Activated CD8-positive, alpha-beta memory T cell treated with anti-CD3 and anti-CD28 coated beads for 36 hours (primary cell): ENCODE results near the gene KDF1. TPM values are rescaled to one million over a fixed set of nuclear protein-coding genes. Genes with fewer than 3 reads are reported as not detected.

ENCODE experiments used
- CTCF ChIA-PET: fragments of 350-600 bp; sonication (Branson Sonifier 250); formaldehyde crosslinking; loops from one replicate; lab custom pipeline; 2021; ENCODE audit warnings: antibody characterized with exemption; lab: Charles Lee
- POLR2A ChIA-PET: fragments of 350-600 bp; sonication (Branson Sonifier 250); formaldehyde crosslinking; loops from one replicate; lab custom pipeline; 2021; ENCODE audit warnings: antibody characterized with exemption; lab: Charles Lee
- total RNA-seq, 2 experiments: library from RNA; stranded (reverse); gene quantifications; one replicate each; pipeline ENCODE4 v1.2.3, GENCODE V29; 2021

KDF1 gene, protein sequence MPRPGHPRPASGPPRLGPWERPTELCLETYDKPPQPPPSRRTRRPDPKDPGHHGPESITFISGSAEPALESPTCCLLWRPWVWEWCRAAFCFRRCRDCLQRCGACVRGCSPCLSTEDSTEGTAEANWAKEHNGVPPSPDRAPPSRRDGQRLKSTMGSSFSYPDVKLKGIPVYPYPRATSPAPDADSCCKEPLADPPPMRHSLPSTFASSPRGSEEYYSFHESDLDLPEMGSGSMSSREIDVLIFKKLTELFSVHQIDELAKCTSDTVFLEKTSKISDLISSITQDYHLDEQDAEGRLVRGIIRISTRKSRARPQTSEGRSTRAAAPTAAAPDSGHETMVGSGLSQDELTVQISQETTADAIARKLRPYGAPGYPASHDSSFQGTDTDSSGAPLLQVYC
- under 1 TPM in 1 of 2 experiments, not detected in 1; 0.15 TPM for total RNA-seq

DNA sequence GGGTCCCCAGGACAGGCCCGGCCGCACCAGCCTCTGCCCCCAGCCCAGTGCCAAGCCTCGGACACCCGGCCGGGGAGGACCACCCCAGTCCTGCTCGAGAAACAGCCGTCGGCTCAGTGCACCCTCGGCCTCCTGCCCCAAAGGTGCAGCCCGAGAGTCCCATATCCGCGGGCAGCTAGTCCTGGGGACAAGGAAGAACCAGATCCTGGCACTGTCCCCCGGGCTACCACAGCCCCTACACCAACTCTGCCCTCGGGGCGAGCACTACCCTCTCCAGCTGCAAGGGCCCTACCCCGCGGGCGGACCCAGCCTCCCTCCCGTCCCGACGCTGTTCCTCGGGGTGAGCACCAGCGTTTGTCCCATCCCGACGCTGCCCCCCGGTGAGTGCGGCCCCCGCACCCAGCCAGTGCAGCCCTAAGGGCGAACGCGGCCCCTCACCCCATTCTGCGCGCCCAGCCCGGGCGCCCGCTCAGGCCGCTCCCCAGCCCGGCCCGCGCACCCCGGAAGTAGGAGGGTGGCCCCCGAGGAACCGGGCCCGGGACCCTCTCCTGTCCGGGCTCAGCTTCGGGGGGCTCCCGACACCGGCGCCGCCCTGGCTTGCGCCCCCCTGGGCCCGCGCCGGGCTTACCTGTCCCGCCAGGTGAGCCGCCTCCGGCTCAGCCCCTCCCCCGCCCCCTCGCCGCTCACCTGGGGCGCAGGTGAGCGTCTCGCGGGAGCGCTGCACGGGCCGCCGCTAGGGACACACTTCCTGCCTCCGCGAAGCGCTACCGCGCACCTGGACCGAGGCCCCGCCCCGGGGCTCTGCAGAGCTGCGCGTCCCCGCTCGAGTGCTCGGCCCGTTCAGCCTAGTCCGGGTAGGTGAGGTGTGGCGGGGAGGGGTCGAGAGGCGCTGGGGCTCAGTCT is at the start of gene KDF1:
Gene KDF1 (minus strand): TSS at position 747 of the 903 bp plus-strand sequence. CDS start 8,088 bp downstream, outside the sequence.
- ChIA-PET POLR2A (no interaction called here), CTCF (interaction anchor here (1.0 kb wide), 1 partner anchor 15 kb away, joined by 3 read pairs; no protein-coding TSS in a partner anchor)

DNA sequence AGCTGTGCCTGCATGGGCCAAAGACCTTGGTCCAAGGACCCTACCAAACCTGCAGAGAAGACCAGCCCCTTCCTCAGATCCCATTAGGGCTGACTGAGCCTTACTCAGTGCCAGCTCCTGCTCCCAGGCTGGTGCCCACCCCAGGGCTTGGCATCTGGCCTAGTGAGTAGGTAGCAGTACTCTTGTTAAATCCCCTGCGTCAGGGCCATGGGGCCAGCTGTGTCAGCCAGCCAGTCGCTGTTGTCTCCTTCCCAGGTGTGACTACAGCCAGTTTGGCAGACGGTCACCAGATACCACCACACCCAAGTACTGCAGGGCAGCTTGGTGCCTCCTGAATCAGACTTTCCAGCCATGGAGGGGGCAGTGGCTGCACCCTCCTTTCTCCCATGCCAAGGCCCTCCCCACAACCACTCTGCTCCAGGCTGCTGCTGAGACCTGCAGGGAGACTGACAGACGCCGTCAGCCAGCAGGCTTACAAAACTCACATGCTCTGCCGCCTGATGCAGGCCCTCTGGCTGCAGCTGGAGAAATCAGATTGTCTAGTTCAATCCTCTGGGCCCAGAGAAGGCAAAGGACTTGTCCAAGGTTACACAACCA is 49.4 kb upstream of the KDF1 start:
- ChIA-PET POLR2A (no interaction called here), CTCF (interaction anchor here (0.6 to 3.5 kb wide), 2 partner anchors 12 to 126 kb away, joined by 3 to 14 read pairs; no protein-coding TSS in a partner anchor)

DNA sequence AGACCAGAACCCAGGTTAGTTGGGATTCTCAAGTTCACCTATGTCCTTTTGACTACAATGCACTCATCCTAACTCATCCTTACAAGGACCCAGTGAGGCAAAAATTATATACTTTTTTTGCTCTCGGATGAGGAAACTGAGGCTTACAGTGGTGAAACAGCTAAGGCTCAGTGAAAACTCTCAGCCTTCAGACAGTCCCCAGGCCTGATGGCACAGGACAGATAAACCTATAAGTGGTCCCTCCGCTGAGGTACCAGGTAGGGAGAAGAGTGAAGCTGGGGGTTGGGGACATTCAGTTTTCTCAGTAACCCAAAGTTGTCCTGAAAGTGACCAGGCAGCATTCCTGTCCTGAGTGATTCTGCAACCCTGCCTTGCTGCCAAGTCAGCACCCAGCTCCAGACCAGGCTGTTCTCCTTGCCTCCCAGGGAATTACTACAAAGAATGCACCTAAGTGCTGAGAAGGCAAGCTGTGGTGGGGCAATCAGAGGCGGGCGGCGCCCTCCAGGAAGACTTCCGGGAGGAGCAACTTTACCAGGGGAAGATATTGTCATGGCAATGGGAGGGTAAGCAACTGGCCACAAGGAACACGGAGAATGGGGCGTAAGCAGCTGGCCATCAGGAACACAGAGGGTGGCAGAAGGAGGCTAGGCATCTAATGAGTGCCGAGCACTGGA is 47.8 kb upstream of the KDF1 start:
- CTCF ChIA-PET = interaction anchor here (1.1 to 3.5 kb wide), 2 partner anchors 10 to 12 kb away, joined by 3 to 14 read pairs; no protein-coding TSS in a partner anchor
- POLR2A ChIA-PET = interaction anchor here (0.6 kb wide), 1 partner anchor 143 kb away, joined by 4 read pairs; no protein-coding TSS in a partner anchor

DNA sequence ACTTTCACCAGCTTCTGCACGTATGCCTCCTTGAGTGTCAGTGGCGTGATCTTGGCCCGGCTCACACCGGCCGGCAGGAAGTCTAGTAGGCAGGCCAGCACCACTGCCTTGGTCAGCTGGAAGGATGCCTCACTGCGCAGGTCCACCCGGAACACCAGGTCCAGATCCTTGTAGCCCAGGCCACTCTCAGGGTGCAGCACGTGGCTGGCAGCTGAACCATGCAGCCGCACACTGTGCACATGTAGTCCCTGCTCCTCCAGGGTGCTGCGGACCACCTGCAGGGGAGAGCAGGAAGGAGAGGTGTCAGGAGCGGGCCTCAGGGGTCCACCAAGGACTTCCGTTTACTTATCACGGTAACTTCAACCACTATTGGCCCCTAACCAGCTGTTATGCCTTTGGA is 46.4 kb upstream of the KDF1 start:
- ChIA-PET POLR2A (interaction anchor here (0.6 kb wide), 2 partner anchors 15 to 279 kb away, joined by 3 to 7 read pairs; no protein-coding TSS in a partner anchor), CTCF (interaction anchor here (3.5 kb wide), 1 partner anchor 9 kb away, joined by 14 read pairs; no protein-coding TSS in a partner anchor)

DNA sequence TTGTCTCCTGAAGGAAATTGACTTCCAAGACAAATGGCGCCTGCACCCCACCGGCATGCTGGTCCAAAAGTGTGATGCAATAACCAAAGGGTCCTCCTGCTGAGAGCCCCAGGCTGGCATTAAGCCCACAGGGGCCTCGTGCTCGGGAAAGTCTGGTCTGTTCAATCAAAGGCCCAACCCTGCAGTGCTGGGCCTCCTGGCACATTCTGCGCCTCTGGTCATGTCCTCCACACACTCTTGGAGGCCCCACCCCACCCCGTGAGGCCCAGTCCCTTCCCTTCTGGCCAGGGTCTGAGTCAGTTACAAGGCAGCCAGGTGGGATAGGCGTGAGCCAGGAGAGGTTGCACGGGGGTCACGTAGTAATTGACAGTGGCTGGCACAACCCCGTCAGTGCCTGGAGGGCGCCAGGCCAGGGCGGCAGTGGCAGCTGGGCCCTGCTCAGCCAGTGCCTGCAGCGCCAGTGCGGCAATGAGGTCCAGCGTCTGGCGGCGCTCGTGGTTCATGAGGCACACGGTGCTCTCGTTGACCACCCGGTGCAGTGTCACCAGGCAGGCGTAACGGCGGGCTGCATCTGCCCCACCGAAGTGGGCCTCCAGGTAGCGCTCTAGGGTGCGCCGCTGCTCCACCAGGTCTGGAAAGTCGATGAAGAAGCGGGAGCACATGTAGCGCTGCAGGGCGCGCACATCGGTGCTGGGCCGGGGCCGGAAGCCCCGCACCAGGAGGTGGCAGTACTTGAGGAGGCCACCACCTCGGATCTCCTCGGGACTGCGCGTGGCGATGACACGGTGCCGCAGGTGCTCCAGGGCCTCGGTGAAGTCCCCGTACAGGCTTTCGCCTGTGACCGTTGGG is 45.6 kb upstream of the KDF1 start:
- POLR2A ChIA-PET = no interaction called here
- CTCF ChIA-PET = interaction anchor here (1.3 kb wide), 1 partner anchor 9 kb away, joined by 3 read pairs; no protein-coding TSS in a partner anchor

DNA sequence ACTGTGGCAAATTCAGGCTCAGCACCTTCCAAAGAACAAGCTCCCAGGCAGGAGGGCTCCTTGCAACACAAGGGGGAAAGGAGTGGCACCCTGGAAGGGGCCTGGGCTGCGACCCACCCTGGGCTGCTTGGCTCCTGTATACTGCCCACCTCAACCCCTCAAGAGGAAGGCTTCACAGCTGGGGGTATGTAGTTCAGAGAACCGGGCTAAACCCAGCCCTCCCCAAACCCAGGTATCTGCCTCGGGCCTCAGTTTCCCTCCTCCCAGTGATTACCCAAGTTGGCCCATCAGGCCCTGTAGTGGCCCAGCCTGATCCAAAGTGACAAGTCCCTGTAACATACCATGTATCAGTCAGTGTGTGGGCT is 44.9 kb upstream of the KDF1 start:
- POLR2A ChIA-PET = no interaction called here
- CTCF ChIA-PET = interaction anchor here (1.3 kb wide), 1 partner anchor 8 kb away, joined by 3 read pairs; no protein-coding TSS in a partner anchor

DNA sequence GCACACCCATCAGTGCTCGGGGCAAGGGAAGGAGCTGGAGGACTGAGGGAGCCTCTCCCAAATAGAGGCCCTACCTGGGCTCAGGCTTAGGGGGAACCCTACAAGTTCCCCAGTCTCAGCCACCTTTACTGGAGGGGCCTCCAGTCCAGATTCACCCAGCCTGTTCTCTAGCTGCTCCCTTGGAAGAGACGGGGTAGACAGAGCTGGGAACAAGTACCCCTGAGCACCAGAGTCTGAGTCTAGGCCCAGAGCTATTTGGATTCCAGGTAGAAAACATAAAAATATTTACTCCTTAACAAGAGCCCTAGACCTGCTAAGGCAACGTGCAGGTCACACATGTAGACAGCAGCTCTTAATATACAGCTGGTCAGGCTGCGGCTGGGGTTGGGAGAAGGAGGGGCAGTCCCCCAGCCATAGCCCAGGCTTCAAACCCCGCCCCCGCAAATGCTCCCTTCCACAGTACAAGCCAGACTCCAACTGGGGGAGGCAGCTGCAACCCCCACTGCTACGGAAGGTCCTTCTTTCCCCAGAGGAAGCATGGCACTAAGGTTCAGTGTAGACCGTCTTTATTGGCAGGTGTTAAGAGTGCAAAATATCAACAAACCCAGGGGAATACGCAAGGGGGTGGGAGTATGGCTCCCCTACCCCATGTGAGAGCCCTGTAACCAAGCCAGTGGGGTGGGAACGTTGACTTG is 44.4 kb upstream of the KDF1 start:
- ChIA-PET CTCF (interaction anchor here (0.6 to 1.3 kb wide), 2 partner anchors 8 to 9 kb away, joined by 3 to 4 read pairs; no protein-coding TSS in a partner anchor), POLR2A (no interaction called here)

DNA sequence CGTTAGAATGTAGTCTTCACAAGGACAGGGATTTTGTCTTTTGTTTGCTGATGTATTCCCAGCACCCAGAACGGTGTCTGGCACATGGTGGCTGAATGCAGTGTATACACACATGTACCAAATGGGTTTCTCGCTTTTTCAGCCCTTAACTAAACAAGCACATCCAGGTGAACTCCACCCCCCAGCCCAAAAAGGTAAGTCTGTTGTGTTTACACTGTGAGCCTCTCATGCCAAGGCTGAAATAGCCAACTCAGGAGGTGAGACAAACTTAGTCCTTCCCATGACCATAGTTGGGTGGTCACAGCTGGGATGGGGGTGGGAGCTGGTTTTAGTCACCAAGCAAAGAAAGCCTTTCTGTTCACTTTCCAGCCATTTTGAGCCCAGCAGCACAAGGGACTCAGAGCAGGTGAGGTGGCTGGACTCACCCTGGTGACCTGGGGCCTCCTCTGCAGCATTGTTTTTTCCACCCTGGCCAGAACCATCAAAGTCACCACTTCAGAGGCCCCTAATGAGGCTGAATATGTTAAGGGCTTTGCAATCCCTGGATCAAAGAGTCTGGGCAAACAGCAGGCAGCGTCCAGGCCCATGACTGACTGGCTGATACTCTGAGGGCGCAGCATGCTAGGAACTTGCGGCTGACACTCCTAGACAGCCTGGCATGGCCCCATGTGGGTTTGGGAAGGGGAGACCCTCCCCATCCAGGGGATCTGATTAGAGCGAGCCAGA is 43.6 kb upstream of the KDF1 start:
- CTCF ChIA-PET = interaction anchor here (0.6 kb wide), 1 partner anchor 9 kb away, joined by 4 read pairs; no protein-coding TSS in a partner anchor
- POLR2A ChIA-PET = no interaction called here

DNA sequence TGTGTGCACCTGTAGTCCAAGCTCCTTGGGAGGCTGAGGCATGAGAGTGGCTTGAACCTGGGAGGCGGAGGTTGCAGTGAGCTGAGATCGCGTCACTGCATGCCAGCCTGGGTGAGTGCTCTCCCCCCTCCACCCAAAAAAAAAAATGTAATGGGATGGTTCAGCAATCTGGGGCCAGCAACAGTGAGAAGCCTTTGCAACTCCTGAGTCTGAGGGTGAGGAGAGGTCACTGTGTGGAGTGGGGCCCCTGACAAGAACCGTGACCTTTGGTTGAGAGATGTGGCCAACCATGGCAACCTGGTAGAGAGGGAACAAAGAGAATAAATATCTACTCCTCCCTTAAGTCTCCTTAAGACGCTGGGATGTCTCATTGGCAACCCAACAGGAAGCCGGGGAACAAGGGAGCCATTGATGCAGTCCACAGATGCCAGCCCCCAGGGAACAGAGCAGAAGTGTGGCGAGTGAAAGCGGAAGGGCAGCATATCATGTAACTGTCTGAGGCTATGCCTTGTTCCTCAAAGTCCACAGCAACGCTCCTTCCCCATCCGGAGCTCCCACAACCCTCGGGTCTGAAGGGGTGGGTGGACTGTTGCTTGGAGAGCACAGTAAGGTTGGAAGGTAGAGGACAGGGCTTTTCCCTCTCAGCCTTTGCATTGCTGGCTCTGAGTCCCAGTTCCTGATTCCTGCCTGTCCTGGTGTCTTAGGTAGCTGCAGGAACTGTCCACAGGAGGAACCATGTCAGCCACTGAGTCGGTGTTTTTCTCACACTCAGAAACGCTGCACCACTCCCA is 41.5 kb upstream of the KDF1 start:
- ChIA-PET CTCF (interaction anchor here (1.3 kb wide), 1 partner anchor 100 kb away, joined by 3 read pairs; no protein-coding TSS in a partner anchor), POLR2A (no interaction called here)

DNA sequence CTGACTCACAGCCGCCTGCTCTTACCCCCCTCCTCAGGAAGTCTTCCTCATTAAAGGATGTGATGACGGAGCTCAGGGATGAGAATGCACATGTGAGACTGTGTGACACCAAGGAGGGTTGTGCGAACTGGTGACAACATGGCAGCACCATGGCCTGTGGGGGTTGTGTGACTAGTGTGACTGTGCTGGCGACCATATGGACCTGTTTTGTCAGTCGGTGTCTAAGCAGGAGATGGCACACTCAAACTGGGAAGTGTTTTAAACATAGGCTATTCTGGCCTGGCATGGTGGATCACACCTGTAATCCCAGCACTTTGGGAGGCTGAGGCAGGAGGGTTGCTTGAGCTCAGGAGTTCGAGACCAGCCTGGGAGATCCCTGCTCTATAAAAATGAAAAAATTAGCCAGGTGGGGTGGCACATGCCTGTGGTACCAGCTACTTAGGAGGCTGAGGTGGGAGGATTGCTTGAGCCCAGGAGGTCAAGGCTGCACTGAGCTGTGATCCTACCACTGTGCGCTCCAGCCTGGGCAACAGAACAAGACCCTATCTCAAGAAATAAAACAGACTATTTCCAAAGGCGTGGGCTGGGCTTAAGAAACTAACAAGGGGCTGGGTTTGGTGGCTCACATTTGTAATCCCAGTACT is 40.7 kb upstream of the KDF1 start:
- ChIA-PET POLR2A (interaction anchor here (0.5 kb wide), 1 partner anchor 395 kb away, joined by 4 read pairs; no protein-coding TSS in a partner anchor), CTCF (interaction anchor here (1.3 kb wide), 1 partner anchor 101 kb away, joined by 3 read pairs; no protein-coding TSS in a partner anchor)

DNA sequence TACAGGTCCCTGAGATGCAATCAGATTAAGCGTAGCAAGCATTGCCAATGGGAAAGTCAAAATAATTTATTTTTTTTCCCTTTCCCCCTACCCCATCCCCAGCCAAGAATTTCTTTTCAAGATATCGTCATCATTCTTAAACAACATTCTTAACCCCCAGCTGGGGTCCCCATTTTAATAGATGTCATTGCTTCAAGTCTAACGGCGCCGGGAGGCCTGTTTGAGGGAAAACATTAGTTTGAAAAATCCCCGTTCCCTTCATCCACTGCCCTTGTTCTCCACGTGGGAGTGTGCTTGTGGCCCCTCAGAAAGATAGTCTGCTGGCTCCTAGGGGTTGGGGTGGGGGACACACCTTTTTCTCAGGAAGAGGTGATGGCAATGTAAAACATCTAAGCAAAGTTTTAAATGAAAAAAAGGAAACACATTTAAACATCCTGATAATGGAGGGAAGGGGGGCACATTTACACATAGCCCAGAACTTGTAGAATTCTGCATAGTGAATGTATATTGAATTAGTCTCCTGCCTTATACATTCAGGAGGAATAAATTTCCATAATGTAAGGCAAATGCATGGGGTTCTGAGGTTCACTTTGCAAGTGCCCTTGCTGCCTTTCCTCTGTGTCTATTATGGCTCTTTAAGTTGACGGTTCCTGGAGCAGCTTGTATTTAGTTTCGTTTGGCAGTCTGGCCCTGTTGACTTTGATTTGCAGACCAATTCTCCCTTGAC is 40.0 kb upstream of the KDF1 start:
- CTCF ChIA-PET = no interaction called here
- POLR2A ChIA-PET = interaction anchor here (0.5 kb wide), 1 partner anchor 396 kb away, joined by 4 read pairs; no protein-coding TSS in a partner anchor

DNA sequence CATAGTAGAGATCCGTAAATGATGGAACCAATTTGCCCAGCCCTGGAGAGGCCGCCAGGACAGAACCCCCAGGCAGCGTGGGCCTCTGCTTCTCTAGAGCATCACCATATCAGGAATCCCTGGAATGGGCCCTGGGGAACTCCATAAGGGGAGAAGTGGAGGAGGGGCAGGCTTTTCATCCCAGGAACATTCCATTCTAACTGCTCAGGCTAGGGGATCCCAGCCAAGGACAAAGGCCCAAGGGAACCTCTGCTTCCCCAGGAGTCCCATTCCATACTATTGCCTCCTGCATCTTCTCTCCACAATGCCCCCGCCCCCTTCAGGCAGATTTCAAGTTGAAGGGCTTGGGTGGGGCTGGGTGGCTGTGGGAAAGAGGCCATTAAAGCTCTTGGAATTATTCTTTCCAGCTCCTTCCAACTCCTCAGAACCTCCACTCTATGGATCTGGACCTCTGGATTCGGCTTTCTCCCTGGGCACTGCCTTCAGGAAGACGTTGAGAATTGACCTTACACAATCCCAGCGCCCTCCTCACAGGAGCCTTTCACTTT is 39.2 kb upstream of the KDF1 start:
- ChIA-PET POLR2A (no interaction called here), CTCF (interaction anchor here (0.7 kb wide), 1 partner anchor 103 kb away, joined by 3 read pairs; no protein-coding TSS in a partner anchor)

DNA sequence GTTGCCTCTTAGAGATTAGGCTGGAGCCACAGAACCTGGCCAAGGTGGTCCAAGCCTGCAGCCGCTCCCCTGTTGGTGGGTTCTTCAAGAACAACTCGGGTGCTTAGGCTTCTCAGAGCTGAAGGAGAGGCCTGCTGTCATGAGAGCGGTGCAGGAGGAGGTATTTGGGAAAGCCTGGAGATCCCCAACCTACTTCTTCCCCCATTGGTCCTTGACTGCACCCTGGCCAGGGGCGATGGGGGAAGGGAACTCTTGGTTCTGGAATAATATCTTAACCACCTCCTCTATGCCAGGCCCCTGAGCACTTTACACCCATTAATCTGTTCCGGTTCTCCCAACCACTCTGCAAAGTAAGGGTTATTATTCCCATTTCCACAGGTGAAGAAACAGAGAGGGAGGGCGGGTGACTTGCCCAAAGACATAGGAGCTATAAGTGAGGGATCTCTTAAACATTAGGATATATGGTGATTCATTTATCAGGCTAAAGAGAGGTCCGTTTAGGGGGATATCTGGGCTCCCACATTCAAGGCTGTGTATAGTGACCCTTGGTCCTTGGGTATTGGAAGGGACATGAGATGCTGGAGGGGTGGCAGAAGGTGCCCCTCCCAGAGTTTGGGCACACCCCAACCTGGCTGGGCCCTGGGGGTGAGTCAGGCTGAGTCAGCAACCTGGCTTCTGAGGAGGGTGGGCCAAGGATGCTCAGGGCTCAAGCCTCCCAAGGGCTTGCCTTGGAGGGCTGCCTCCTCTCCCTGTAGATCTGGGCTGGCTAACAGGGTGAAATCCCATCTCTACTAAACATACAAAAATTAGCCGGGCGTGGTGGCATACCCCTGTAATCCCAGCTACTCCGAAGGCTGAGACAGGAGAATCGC is 38.4 kb upstream of the KDF1 start:
- CTCF ChIA-PET = interaction anchor here (0.6 to 2.8 kb wide), 10 partner anchors 9 to 639 kb away, joined by 3 to 14 read pairs (median 4); no protein-coding TSS in a partner anchor
- POLR2A ChIA-PET = no interaction called here
